WTC11 (cell line): ENCODE data around the gene MEN1. TPM values are rescaled to one million over a fixed set of nuclear protein-coding genes. Genes with fewer than 3 reads are reported as not detected.

ENCODE experiments used
- ATAC-seq: fragments of 200-7000 bp; cut with Tn5 transposase; 2 replicates; pipeline ENCODE4 v1.10.0; 2021; ENCODE audit warnings: mild to moderate bottlenecking, moderate library complexity
- CTCF ChIA-PET: fragments of 300-600 bp; sonication (Branson Sonifier 250); formaldehyde crosslinking; loops from one replicate; lab custom pipeline; 2021; ENCODE audit warnings: antibody characterized with exemption; lab: Charles Lee
- POLR2A ChIA-PET: fragments of 350-600 bp; sonication (Branson Sonifier 250); formaldehyde crosslinking; loops from one replicate; lab custom pipeline; 2021; ENCODE audit warnings: antibody characterized with exemption; lab: Charles Lee
- DNase-seq: peaks from one replicate; pipeline ENCODE4 v3.0.0; 2021; ENCODE audit warnings: low spot score
- H3K27ac Mint-ChIP-seq: 2 replicates; pipeline ENCODE4 v1.8.0; 2021; ENCODE audit warnings: mixed read lengths
- H3K27me3 Mint-ChIP-seq: 2 replicates; pipeline ENCODE4 v1.8.0; 2021; ENCODE audit warnings: low read depth, mild to moderate bottlenecking, moderate library complexity, mixed read lengths
- H3K36me3 Mint-ChIP-seq: 2 replicates; pipeline ENCODE4 v1.8.0; 2021; ENCODE audit warnings: mixed read lengths
- H3K4me1 Mint-ChIP-seq: 2 replicates; pipeline ENCODE4 v1.8.0; 2022; ENCODE audit warnings: mixed read lengths
- H3K4me3 Mint-ChIP-seq: 2 replicates; pipeline ENCODE4 v1.8.0; 2021; ENCODE audit warnings: mild to moderate bottlenecking, moderate library complexity, mixed read lengths
- H3K9me3 Mint-ChIP-seq: 2 replicates; pipeline ENCODE4 v1.8.0; 2021; ENCODE audit warnings: mixed read lengths
- ATF6 ChIP-seq: sonication (generic); formaldehyde crosslinking; IDR thresholded peaks from 2 replicates; pipeline ENCODE4 v1.8.1; 2023; ENCODE audit warnings: mild to moderate bottlenecking, missing genetic modification reagents
- EMX1 ChIP-seq: fragments of 250-450 bp; sonication (Bioruptor Pico); IDR thresholded peaks from 2 replicates; pipeline ENCODE4 v1.8.0; 2021; ENCODE audit warnings: mild to moderate bottlenecking
- FOXK1 ChIP-seq: sonication (generic); formaldehyde crosslinking; IDR thresholded peaks from 2 replicates; pipeline ENCODE4 v1.8.0; 2022; ENCODE audit warnings: mild to moderate bottlenecking, moderate library complexity, missing genetic modification reagents
- HMGXB4 ChIP-seq: sonication (generic); formaldehyde crosslinking; IDR thresholded peaks from 2 replicates; pipeline ENCODE4 v1.8.1; 2023; ENCODE audit warnings: mild to moderate bottlenecking, moderate library complexity, missing genetic modification reagents
- IRF1 ChIP-seq: sonication (generic); formaldehyde crosslinking; IDR thresholded peaks from 2 replicates; pipeline ENCODE4 v1.8.0; 2023; ENCODE audit warnings: missing genetic modification reagents
- MAX ChIP-seq: sonication (generic); formaldehyde crosslinking; IDR thresholded peaks from 2 replicates; pipeline ENCODE4 v1.8.0; 2022; ENCODE audit warnings: mild to moderate bottlenecking, missing genetic modification reagents
- MLX ChIP-seq: sonication (generic); formaldehyde crosslinking; IDR thresholded peaks from 2 replicates; pipeline ENCODE4 v1.8.1; 2023; ENCODE audit warnings: mild to moderate bottlenecking, missing genetic modification reagents, moderate library complexity
- NFE2L1 ChIP-seq: sonication (generic); formaldehyde crosslinking; IDR thresholded peaks from 2 replicates; pipeline ENCODE4 v1.8.1; 2023; ENCODE audit warnings: missing genetic modification reagents
- NFYB ChIP-seq: sonication (generic); formaldehyde crosslinking; conservative IDR thresholded peaks from 2 replicates; pipeline ENCODE4 v1.8.0; 2022; ENCODE audit warnings: low read depth, missing genetic modification reagents
- NR1H2 ChIP-seq: sonication (generic); formaldehyde crosslinking; IDR thresholded peaks from 2 replicates; pipeline ENCODE4 v1.9.0; 2021; ENCODE audit warnings: mild to moderate bottlenecking, moderate library complexity, missing genetic modification reagents
- SMAD3 ChIP-seq: sonication (generic); formaldehyde crosslinking; IDR thresholded peaks from 2 replicates; pipeline ENCODE4 v1.8.0; 2022; ENCODE audit warnings: missing genetic modification reagents, mild to moderate bottlenecking, borderline replicate concordance
- SMAD4 ChIP-seq: sonication (generic); formaldehyde crosslinking; IDR thresholded peaks from 2 replicates; pipeline ENCODE4 v1.8.0; 2022; ENCODE audit warnings: mild to moderate bottlenecking, missing genetic modification reagents
- SOX15 ChIP-seq: fragments of 250-450 bp; sonication (Bioruptor Pico); IDR thresholded peaks from 2 replicates; pipeline ENCODE4 v1.9.0; 2021; ENCODE audit warnings: mild to moderate bottlenecking
- TEAD1 ChIP-seq: sonication (generic); formaldehyde crosslinking; IDR thresholded peaks from 2 replicates; pipeline ENCODE4 v1.8.0; 2022; ENCODE audit warnings: mild to moderate bottlenecking, missing genetic modification reagents
- TEAD4 ChIP-seq: sonication (generic); formaldehyde crosslinking; IDR thresholded peaks from 2 replicates; pipeline ENCODE4 v1.8.0; 2022; ENCODE audit warnings: mild to moderate bottlenecking, missing genetic modification reagents
- ZBTB21 ChIP-seq: sonication (generic); formaldehyde crosslinking; IDR thresholded peaks from 2 replicates; pipeline ENCODE4 v1.8.1; 2023; ENCODE audit warnings: mild to moderate bottlenecking, missing genetic modification reagents, borderline replicate concordance
- ZMAT4 ChIP-seq: fragments of 250-450 bp; sonication (Bioruptor Pico); IDR thresholded peaks from 2 replicates; pipeline ENCODE4 v1.9.0; 2021; ENCODE audit warnings: mild to moderate bottlenecking
- ZNF138 ChIP-seq: sonication (generic); formaldehyde crosslinking; conservative IDR thresholded peaks from 2 replicates; pipeline ENCODE4 v1.8.1; 2022; ENCODE audit warnings: mild to moderate bottlenecking, moderate library complexity, missing genetic modification reagents
- ZNF423 ChIP-seq: fragments of 250-450 bp; sonication (Bioruptor Pico); IDR thresholded peaks from 2 replicates; pipeline ENCODE4 v2.1.2; 2022; ENCODE audit warnings: mild to moderate bottlenecking, moderate library complexity
- ZNF532 ChIP-seq: fragments of 250-450 bp; sonication (Bioruptor Pico); IDR thresholded peaks from 2 replicates; pipeline ENCODE4 v1.9.0; 2021; ENCODE audit warnings: mild to moderate bottlenecking, borderline replicate concordance
- ZNF671 ChIP-seq: fragments of 250-450 bp; sonication (Bioruptor Pico); IDR thresholded peaks from 2 replicates; pipeline ENCODE4 v1.8.0; 2021; ENCODE audit warnings: mild to moderate bottlenecking
- total RNA-seq: library from RNA; stranded (reverse); gene quantifications from 3 replicates; pipeline ENCODE4 v1.2.3, GENCODE V29; 2021

MEN1 gene
- total RNA-seq, 1 experiment from 2014 or later, result 47.1 TPM

GRCh38 chr11:64837887-64838351 lies 27.6 kb upstream of the MEN1 start:
- ChIA-PET POLR2A (no interaction called here), CTCF (interaction anchor here (0.5 kb wide), 1 partner anchor 36 kb away, joined by 3 read pairs; no protein-coding TSS in a partner anchor)
- Mint-ChIP-seq H3K4me3 (no peak overlapping the region), H3K9me3 (no peaks in the 10 kb centered on the region), H3K27ac (no peak overlapping the region), H3K36me3 (peaks cover 3% of the 10 kb centered on the region; the same call in 1 of the 2 replicates), H3K27me3 (no peaks in the 10 kb centered on the region), H3K4me1 (peaks cover 13% of the 10 kb centered on the region)
- TF ChIP-seq MAX (CRISPR knock-in tag) (no peak), ATF6 (CRISPR knock-in tag) (no peak), TEAD4 (CRISPR knock-in tag) (no peak), NFYB (CRISPR knock-in tag) (no peak), HMGXB4 (no peak), ZNF671 (CRISPR knock-in tag) (no peak), ZMAT4 (CRISPR knock-in tag) (no peak), EMX1 (CRISPR knock-in tag) (no peak), NR1H2 (CRISPR knock-in tag) (no peak), ZNF423 (no peak), ZNF532 (CRISPR knock-in tag) (no peak), ZBTB21 (CRISPR knock-in tag) (no peak), NFE2L1 (CRISPR knock-in tag) (no peak), SOX15 (CRISPR knock-in tag) (no peak), TEAD1 (no peak), MLX (CRISPR knock-in tag) (no peak)
- DNase-seq (no peak), ATAC-seq (no peak)

- Mint-ChIP-seq H3K27me3 (no peaks in the 10 kb centered on the region), H3K36me3 (peaks cover 3% of the 10 kb centered on the region; the same call in 1 of the 2 replicates), H3K4me3 (no peak overlapping the region), H3K9me3 (no peaks in the 10 kb centered on the region), H3K4me1 (0 out of 2 replicates have a peak, but pooled peaks cover 1% of the 10 kb centered on the region), H3K27ac (no peak overlapping the region)
- CTCF ChIA-PET, result interaction anchor here (0.6 to 2.9 kb wide), 2 partner anchors 13 to 49 kb away, joined by 4 to 6 read pairs; no protein-coding TSS in a partner anchor
- no peak for DNase-seq
- ATAC-seq, result no peak
- POLR2A ChIA-PET, result no interaction called here
- TF ChIP-seq ZNF532 (CRISPR knock-in tag) (no peak), FOXK1 (CRISPR knock-in tag) (no peak), SMAD4 (CRISPR knock-in tag) (no peak), ZNF138 (CRISPR knock-in tag) (no peak), IRF1 (CRISPR knock-in tag) (no peak), SMAD3 (CRISPR knock-in tag) (no peak)
Measured at GRCh38 chr11:64836448-64837072, 26.2 kb upstream of the MEN1 start.
